LHCN-M2 (cell line): Measurements from ENCODE around the gene DUS1L. TPM values are rescaled to one million over a fixed set of nuclear protein-coding genes. Genes with fewer than 3 reads are reported as not detected.

Source experiments
- DNase-seq: peaks from one replicate; pipeline ENCODE4 v3.0.0-alpha.2; 2012; ENCODE audit warnings: low read depth
- total RNA-seq: library from RNA; depleted of rRNA; stranded (reverse); fragments of >200 nt; gene quantifications from 2 replicates; pipeline ENCODE4 v1.2.3, GENCODE V29; 2014

DUS1L gene
- total RNA-seq, 1 experiment from 2014 or later: 75.8 TPM

- DNase-seq: no peak
Measured at GRCh38 chr17:82100502-82101298, 35.1 kb upstream of the DUS1L start.

- DNase-seq: no peak
Measured at GRCh38 chr17:82098939-82099763, 33.5 kb upstream of the DUS1L start.

- peak; percentile 93 for DNase-seq
Measured at GRCh38 chr17:82098169-82098938, 32.8 kb upstream of the DUS1L start, which contains the start of gene FASN. Gene FASN (minus strand): TSS chr17:82098236. CDS start chr17:82096445, 1,791 bp downstream.

- DNase-seq: no peak
Measured at GRCh38 chr17:82097919-82098168, 32.2 kb upstream of the DUS1L start.

- DNase-seq: peak; percentile 52
Measured at GRCh38 chr17:82097184-82097918, 31.7 kb upstream of the DUS1L start.

- DNase-seq: no peak
Measured at GRCh38 chr17:82096709-82097183, 31.1 kb upstream of the DUS1L start.

GRCh38 chr17:82095777-82096708, 30.4 kb upstream of the DUS1L start:
- DNase-seq: no peak

- no peak for DNase-seq
Measured at GRCh38 chr17:82094931-82095776, 29.6 kb upstream of the DUS1L start.

GRCh38 chr17:82092995-82093751, 27.6 kb upstream of the DUS1L start:
- no peak for DNase-seq

GRCh38 chr17:82092628-82092994, 27.0 kb upstream of the DUS1L start:
- DNase-seq: no peak

GRCh38 chr17:82092094-82092586, 26.5 kb upstream of the DUS1L start:
- no peak for DNase-seq

GRCh38 chr17:82091264-82092066, 25.9 kb upstream of the DUS1L start:
- DNase-seq: no peak

- no peak for DNase-seq
Measured at GRCh38 chr17:82090549-82091263, 25.1 kb upstream of the DUS1L start.

GRCh38 chr17:82089723-82090548, 24.3 kb upstream of the DUS1L start:
- no peak for DNase-seq

GRCh38 chr17:82088838-82089722, 23.5 kb upstream of the DUS1L start:
- DNase-seq: no peak
